NCI-H526 (cell line): ENCODE results near the gene PLCL1.
A peak's percentile ranks its signal among the peaks of the same experiment; 100 is the strongest.
"Not testable (repeated sequence)": the region's sequence is repeated elsewhere in the genome, so short reads cannot be mapped to it uniquely, and the experiment has no call there.

ENCODE experiments used
- DNase-seq, 2 experiments: peaks; one replicate each; lab custom pipeline; 2025; lab: John Stamatoyannopoulos, UW

Gene PLCL1

GRCh38 chr2:198000417-198000816, 196.0 kb downstream of the PLCL1 start:
- DNase-seq, result no peak

GRCh38 chr2:198004173-198004572, 199.8 kb downstream of the PLCL1 start:
- DNase-seq, result no peak

GRCh38 chr2:198004921-198005829, 200.8 kb downstream of the PLCL1 start:
- no peak for DNase-seq

- no peak for DNase-seq
Observed at GRCh38 chr2:198006733-198007132, 202.3 kb downstream of the PLCL1 start.

- DNase-seq, result no peak
Observed at GRCh38 chr2:198008230-198008629, 203.8 kb downstream of the PLCL1 start.

- DNase-seq, result no peak
Observed at GRCh38 chr2:198012025-198012424, 207.6 kb downstream of the PLCL1 start.

- DNase-seq, result no peak
Observed at GRCh38 chr2:198016243-198016642, 211.8 kb downstream of the PLCL1 start.

GRCh38 chr2:198017068-198017467, 212.7 kb downstream of the PLCL1 start:
- DNase-seq, result no peak

GRCh38 chr2:198028955-198029354, 224.6 kb downstream of the PLCL1 start:
- no peak for DNase-seq

- DNase-seq, result not testable (repeated sequence)
Observed at GRCh38 chr2:198029576-198029975, 225.2 kb downstream of the PLCL1 start.

GRCh38 chr2:198033626-198034025, 229.2 kb downstream of the PLCL1 start:
- DNase-seq, result no peak

- DNase-seq, result no peak
Observed at GRCh38 chr2:198036029-198036879, 231.9 kb downstream of the PLCL1 start.

GRCh38 chr2:198040835-198041234, 236.4 kb downstream of the PLCL1 start:
- DNase-seq, result no peak

- DNase-seq, result no peak
Observed at GRCh38 chr2:198042189-198042588, 237.8 kb downstream of the PLCL1 start.

GRCh38 chr2:198044777-198045176, 240.4 kb downstream of the PLCL1 start:
- DNase-seq, result no peak

- DNase-seq, result no peak
Observed at GRCh38 chr2:198045227-198045626, 240.8 kb downstream of the PLCL1 start.

GRCh38 chr2:198052741-198053140, 248.3 kb downstream of the PLCL1 start:
- DNase-seq, result no peak

GRCh38 chr2:198053148-198053547, 248.8 kb downstream of the PLCL1 start:
- no peak for DNase-seq

- no peak for DNase-seq
Observed at GRCh38 chr2:198053776-198054175, 249.4 kb downstream of the PLCL1 start.

GRCh38 chr2:198054299-198054698, 249.9 kb downstream of the PLCL1 start:
- DNase-seq, result peak in 1 of 2 experiments; percentile 24

- DNase-seq, result no peak
Observed at GRCh38 chr2:198055716-198056115, 251.3 kb downstream of the PLCL1 start.

GRCh38 chr2:198056836-198057235, 252.4 kb downstream of the PLCL1 start:
- DNase-seq, result no peak

GRCh38 chr2:198059800-198060199, 255.4 kb downstream of the PLCL1 start:
- no peak for DNase-seq
